ENCODE data around the gene BEGAIN. TPM values are rescaled to one million over a fixed set of nuclear protein-coding genes. Genes with fewer than 3 reads are reported as not detected.

Gene BEGAIN
- total RNA-seq, 1 donor from 2014 or later = 5.1 TPM

DNA sequence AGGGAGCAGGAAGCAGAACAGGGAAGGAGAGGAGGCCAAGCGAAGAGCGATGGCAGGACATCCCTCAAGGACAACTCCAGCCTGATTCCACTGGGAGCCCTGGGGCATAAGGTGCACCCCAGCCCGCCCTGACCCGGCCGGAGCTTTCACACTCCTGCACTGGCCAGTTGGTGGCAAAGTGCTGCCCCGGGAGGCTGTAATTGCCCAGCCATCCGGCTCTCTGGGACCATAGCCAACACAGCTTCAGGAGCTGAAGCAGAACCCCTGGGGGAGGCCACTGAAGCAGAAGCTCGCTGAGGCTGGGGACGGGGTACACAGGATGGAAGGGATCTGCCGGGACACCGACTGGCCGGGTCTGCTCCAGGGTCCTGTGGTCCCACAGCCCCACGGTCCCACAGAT, 41.9 kb upstream of the BEGAIN start:
- no peak for TF ChIP-seq CTCF (IDR thresholded peaks at IDR 0.05; ENCODE audit: unreplicated experiment)
- H3K4me1 Mint-ChIP-seq = no peaks in the 10 kb centered on the region
- H3K4me3 Mint-ChIP-seq = no peak overlapping the region
- no peak for DNase-seq (ENCODE audit: low spot score in 2 of 2, unreplicated experiment in 2 of 2)
- no peaks in the 10 kb centered on the region for H3K36me3 Mint-ChIP-seq
- H3K27me3 Mint-ChIP-seq (ENCODE audit: low read depth) = peaks cover 50% of the 10 kb centered on the region
- peaks cover 10% of the 10 kb centered on the region for H3K9me3 Mint-ChIP-seq
- no peak overlapping the region for H3K27ac Mint-ChIP-seq

DNA sequence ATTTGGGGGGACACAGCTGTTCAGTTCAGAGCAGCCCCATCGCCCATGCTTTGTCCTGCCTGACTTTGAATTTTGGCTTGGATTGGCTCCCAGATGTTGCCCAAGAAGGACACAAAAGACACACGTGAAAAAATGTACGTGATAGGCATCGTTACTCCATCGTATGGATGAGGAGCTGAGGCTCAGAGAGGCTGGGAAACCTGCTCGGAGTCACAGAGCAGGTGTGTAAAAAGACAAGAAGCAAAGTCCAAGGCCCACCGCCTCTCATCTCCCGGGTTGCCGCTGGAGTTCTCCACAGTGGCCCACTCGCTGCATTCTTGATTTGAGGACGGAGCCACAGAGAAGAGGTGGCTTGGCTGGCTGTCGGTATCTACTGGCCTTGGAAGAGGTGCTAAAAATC, 41.0 kb upstream of the BEGAIN start:
- Mint-ChIP-seq H3K9me3 (peaks cover 10% of the 10 kb centered on the region), H3K27me3 (ENCODE audit: low read depth) (peaks cover 48% of the 10 kb centered on the region), H3K4me3 (no peak overlapping the region), H3K27ac (no peak overlapping the region), H3K36me3 (no peaks in the 10 kb centered on the region), H3K4me1 (no peaks in the 10 kb centered on the region)
- no peak for DNase-seq (ENCODE audit: low spot score in 2 of 2, unreplicated experiment in 2 of 2)
- TF ChIP-seq CTCF (IDR thresholded peaks at IDR 0.05; ENCODE audit: unreplicated experiment) = no peak

DNA sequence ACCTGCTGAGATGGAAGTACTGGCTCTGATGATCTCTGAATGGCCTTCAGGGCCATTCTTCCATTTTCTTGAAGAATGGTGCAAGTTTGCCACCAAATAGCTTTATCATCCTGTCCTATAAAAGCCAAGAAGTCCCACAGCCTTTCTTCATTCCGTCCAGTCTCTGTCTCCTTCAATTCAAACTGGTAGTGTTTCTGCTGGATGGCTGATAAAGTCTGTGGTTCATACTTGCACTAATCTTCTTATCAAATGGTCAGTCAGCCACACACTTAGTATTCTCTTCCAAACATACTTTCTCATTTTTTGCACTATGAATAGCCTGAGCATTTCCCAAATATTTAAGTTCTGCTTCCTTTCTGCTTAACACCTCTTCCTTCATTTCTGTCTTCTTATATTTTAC, 39.4 kb upstream of the BEGAIN start:
- Mint-ChIP-seq H3K4me3 (no peak overlapping the region), H3K9me3 (peaks cover 10% of the 10 kb centered on the region), H3K27ac (no peak overlapping the region), H3K27me3 (ENCODE audit: low read depth) (peaks cover 42% of the 10 kb centered on the region), H3K36me3 (no peaks in the 10 kb centered on the region), H3K4me1 (peaks cover 3% of the 10 kb centered on the region)
- no peak for TF ChIP-seq CTCF (IDR thresholded peaks at IDR 0.05; ENCODE audit: unreplicated experiment)
- DNase-seq (ENCODE audit: low spot score in 2 of 2, unreplicated experiment in 2 of 2) = no peak

- TF ChIP-seq CTCF (IDR thresholded peaks at IDR 0.05; ENCODE audit: unreplicated experiment) = no peak
- no peak overlapping the region for H3K4me3 Mint-ChIP-seq
- no peak overlapping the region for H3K27ac Mint-ChIP-seq
- peaks cover 6% of the 10 kb centered on the region for H3K4me1 Mint-ChIP-seq
- DNase-seq (ENCODE audit: low spot score in 2 of 2, unreplicated experiment in 2 of 2) = no peak
- no peaks in the 10 kb centered on the region for H3K36me3 Mint-ChIP-seq
- peaks cover 40% of the 10 kb centered on the region for H3K27me3 Mint-ChIP-seq (ENCODE audit: low read depth)
- H3K9me3 Mint-ChIP-seq = peaks cover 10% of the 10 kb centered on the region
Observed at GRCh38 chr14:100623961-100624360, 36.7 kb upstream of the BEGAIN start.

DNA sequence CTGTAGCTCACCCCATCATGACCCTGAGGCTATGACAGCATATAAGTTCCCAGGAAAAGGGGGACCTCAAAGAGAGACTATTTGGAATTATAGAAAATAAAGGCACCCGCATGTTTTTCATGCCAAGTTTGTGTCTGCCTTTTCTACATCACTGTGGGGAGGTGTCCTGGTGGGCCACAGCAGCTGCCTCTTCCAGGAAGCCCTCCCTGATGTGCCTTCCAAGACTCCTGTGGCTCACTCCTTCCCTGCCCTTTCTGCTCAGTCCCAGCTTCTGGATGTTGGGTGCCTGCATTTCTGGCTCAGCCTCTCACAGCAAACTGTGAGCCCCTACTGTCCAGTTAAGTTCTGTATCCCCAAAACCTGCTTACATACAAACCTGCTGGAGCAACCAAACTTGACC, 36.3 kb upstream of the BEGAIN start:
- no peak overlapping the region for H3K4me3 Mint-ChIP-seq
- H3K9me3 Mint-ChIP-seq = peaks cover 10% of the 10 kb centered on the region
- no peak overlapping the region for H3K27ac Mint-ChIP-seq
- peaks cover 6% of the 10 kb centered on the region for H3K4me1 Mint-ChIP-seq
- H3K27me3 Mint-ChIP-seq (ENCODE audit: low read depth) = peaks cover 42% of the 10 kb centered on the region
- no peaks in the 10 kb centered on the region for H3K36me3 Mint-ChIP-seq
- no peak for TF ChIP-seq CTCF (IDR thresholded peaks at IDR 0.05; ENCODE audit: unreplicated experiment)
- DNase-seq (ENCODE audit: low spot score in 2 of 2, unreplicated experiment in 2 of 2) = no peak
